BE2C (cell line): ENCODE data around the gene RFX6.

Source experiments
- DNase-seq: peaks from one replicate; pipeline ENCODE4 v3.0.0-alpha.2; 2020
- H3K27me3 ChIP-seq: fragments of 250-450 bp; sonication (Bioruptor Pico); 2 replicates; pipeline ENCODE4 v1.5.1; 2020; ENCODE audit warnings: mild to moderate bottlenecking
- H3K36me3 ChIP-seq: fragments of 250-450 bp; sonication (Bioruptor Pico); 2 replicates; pipeline ENCODE4 v1.5.1; 2020; ENCODE audit warnings: mild to moderate bottlenecking
- H3K4me1 ChIP-seq: fragments of 250-450 bp; sonication (Bioruptor Pico); 2 replicates; pipeline ENCODE4 v1.5.1; 2020
- H3K4me3 ChIP-seq: 2 replicates; pipeline ENCODE4 v1.5.1; 2011; ENCODE audit warnings: low read depth, low read length
- H3K9me3 ChIP-seq: fragments of 250-450 bp; sonication (Bioruptor Pico); 2 replicates; pipeline ENCODE4 v1.5.1; 2020
- TF ChIP-seq, protein P1 (sequence below): IDR thresholded peaks from 2 replicates; pipeline ENCODE4 v1.5.1; 2012; ENCODE audit warnings: mild to moderate bottlenecking, low read depth, low read length

The RFX6 gene

DNA sequence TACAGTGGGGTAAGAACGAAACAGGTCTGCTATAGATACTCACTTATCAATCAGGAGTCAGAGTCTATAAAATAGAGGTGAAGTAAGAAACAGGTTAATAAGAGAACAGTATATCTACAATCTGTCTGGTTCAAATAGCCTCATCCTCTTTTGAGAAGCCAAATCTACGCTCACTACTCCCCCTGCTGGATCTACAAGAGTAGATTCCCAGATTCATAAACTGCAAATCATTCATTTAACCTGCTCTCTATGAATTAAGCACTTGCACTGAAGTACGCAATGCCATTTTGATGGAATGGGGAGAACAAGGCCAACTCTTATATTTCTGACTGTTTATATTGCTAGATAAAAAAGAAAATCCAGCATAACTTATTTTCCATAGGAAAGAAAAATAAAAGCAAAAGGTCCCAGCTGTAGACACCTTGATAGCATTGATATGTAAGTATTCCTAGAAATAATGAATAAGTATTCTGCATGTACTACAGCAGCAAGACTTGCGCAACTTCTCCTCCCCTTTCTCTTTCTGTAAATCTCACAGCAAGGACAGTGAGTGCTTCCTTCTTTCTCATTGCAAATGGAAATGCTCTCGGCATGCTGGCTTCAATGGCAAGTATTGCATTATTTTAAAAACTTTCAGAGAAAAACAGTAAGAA is 92.3 kb downstream of the RFX6 start:
- TF ChIP-seq, protein P1, sequence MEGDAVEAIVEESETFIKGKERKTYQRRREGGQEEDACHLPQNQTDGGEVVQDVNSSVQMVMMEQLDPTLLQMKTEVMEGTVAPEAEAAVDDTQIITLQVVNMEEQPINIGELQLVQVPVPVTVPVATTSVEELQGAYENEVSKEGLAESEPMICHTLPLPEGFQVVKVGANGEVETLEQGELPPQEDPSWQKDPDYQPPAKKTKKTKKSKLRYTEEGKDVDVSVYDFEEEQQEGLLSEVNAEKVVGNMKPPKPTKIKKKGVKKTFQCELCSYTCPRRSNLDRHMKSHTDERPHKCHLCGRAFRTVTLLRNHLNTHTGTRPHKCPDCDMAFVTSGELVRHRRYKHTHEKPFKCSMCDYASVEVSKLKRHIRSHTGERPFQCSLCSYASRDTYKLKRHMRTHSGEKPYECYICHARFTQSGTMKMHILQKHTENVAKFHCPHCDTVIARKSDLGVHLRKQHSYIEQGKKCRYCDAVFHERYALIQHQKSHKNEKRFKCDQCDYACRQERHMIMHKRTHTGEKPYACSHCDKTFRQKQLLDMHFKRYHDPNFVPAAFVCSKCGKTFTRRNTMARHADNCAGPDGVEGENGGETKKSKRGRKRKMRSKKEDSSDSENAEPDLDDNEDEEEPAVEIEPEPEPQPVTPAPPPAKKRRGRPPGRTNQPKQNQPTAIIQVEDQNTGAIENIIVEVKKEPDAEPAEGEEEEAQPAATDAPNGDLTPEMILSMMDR: peak; percentile 78
- DNase-seq: peak; percentile 36
- no peak overlapping the region for H3K4me3 ChIP-seq

GRCh38 chr6:116971959-116972358 is 94.9 kb downstream of the RFX6 start:
- H3K4me3 ChIP-seq: no peak overlapping the region
- peak; percentile 29 for DNase-seq
- no peaks in the 10 kb centered on the region for H3K4me1 ChIP-seq
- TF ChIP-seq, protein P1: peak; percentile 63
- H3K36me3 ChIP-seq: no peaks in the 10 kb centered on the region
- H3K9me3 ChIP-seq: no peaks in the 10 kb centered on the region
- peaks cover 4% of the 10 kb centered on the region for H3K27me3 ChIP-seq

More for the DNA sequence above, 92.3 kb downstream of the RFX6 start:
- Histone ChIP-seq H3K36me3 (no peaks in the 10 kb centered on the region), H3K9me3 (no peaks in the 10 kb centered on the region), H3K4me1 (no peaks in the 10 kb centered on the region), H3K27me3 (peaks cover 4% of the 10 kb centered on the region; the same call in 1 of the 2 replicates)

DNA sequence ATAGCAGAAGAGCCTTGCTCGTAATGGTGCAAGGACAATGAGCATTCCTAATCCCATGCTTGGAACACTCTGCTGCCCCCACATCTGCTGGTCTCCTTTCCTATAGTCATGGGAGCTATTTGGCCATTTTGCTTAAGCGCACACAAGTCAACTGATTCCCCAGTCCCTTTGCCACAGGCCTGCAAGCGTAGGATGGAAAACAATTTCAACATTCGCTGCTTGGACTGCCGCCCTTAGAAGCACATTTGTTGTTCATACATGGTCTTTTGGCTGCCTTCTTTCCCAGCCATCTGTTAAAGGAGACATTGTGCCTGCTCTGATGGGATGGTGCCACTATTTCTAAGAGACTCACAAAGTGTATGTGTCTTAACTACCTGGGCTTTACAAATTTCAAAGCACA is 96.9 kb downstream of the RFX6 start:
- Histone ChIP-seq H3K36me3 (no peaks in the 10 kb centered on the region), H3K4me3 (no peak overlapping the region), H3K4me1 (no peaks in the 10 kb centered on the region), H3K9me3 (no peaks in the 10 kb centered on the region), H3K27me3 (peaks cover 4% of the 10 kb centered on the region)
- TF ChIP-seq, protein P1: no peak
- no peak for DNase-seq

DNA sequence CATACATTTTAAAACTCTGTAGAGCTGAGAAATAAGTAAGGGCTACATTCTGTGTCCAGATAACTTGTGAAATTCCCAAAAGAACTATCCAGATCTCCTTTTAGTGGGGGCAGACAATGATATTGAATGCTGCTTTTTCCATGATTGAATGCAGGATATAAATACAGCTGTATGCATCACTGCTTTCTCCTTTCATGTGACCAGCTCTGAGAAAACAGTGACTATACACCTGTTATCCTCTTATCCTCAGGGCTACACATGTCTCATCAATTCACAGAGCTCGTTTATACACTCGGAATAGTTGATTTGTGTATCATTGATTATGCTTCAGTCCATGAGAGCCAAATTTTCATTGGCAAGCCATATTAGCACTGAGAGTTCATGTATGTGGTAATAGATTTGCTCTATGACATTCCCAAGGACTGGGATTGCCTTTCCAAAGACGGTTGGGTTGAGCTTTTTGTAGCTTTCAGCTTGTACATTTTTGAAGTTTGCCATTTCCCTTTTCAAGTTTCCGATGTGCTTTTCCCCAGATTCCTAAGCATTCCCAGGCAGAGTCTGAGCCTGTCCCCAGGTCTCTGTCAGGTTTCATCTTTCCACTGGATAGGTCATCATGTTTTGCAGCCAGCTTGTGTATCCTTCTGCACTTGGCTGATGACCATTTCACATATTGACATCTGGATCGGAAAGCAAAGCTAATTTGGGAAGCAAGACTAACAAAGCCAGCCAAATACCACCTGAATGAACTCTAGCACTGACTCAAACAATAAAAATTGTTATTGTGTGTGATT is 97.7 kb downstream of the RFX6 start:
- TF ChIP-seq, protein P1: no peak
- no peak for DNase-seq
- Histone ChIP-seq H3K36me3 (no peaks in the 10 kb centered on the region), H3K9me3 (no peaks in the 10 kb centered on the region), H3K4me3 (no peak overlapping the region), H3K27me3 (peaks cover 4% of the 10 kb centered on the region), H3K4me1 (no peaks in the 10 kb centered on the region)

- H3K9me3 ChIP-seq: no peaks in the 10 kb centered on the region
- H3K4me1 ChIP-seq: no peaks in the 10 kb centered on the region
- TF ChIP-seq, protein P1: no peak
- H3K4me3 ChIP-seq: no peak overlapping the region
- no peaks in the 10 kb centered on the region for H3K36me3 ChIP-seq
- H3K27me3 ChIP-seq: peaks cover 4% of the 10 kb centered on the region
- DNase-seq: no peak
These were observed 98.6 kb downstream of the RFX6 start for GRCh38 chr6:116975600-116975999.

GRCh38 chr6:116979560-116979959 is 102.5 kb downstream of the RFX6 start:
- Histone ChIP-seq H3K9me3 (no peaks in the 10 kb centered on the region), H3K4me3 (no peak overlapping the region), H3K36me3 (no peaks in the 10 kb centered on the region), H3K27me3 (peaks cover 4% of the 10 kb centered on the region; the same call in 1 of the 2 replicates), H3K4me1 (no peaks in the 10 kb centered on the region)
- TF ChIP-seq, protein P1: no peak
- DNase-seq: no peak
